ENCODE data around the gene NDUFV1.

- no peak for TF ChIP-seq POLR2A (IDR thresholded peaks at IDR 0.05)
- no peak for TF ChIP-seq EP300 (IDR thresholded peaks at IDR 0.05)
- TF ChIP-seq POLR2AphosphoS5 (IDR thresholded peaks at IDR 0.05) = no peak
- TF ChIP-seq, protein P1, sequence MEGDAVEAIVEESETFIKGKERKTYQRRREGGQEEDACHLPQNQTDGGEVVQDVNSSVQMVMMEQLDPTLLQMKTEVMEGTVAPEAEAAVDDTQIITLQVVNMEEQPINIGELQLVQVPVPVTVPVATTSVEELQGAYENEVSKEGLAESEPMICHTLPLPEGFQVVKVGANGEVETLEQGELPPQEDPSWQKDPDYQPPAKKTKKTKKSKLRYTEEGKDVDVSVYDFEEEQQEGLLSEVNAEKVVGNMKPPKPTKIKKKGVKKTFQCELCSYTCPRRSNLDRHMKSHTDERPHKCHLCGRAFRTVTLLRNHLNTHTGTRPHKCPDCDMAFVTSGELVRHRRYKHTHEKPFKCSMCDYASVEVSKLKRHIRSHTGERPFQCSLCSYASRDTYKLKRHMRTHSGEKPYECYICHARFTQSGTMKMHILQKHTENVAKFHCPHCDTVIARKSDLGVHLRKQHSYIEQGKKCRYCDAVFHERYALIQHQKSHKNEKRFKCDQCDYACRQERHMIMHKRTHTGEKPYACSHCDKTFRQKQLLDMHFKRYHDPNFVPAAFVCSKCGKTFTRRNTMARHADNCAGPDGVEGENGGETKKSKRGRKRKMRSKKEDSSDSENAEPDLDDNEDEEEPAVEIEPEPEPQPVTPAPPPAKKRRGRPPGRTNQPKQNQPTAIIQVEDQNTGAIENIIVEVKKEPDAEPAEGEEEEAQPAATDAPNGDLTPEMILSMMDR (IDR thresholded peaks at IDR 0.05) = no peak
Measured at GRCh38 chr11:67600324-67601029, 6.3 kb upstream of the NDUFV1 start.

Data from gastroesophageal sphincter (tissue), 3 donors.